Measurements from ENCODE around the gene BPIFB3.

The BPIFB3 gene

GRCh38 chr20:33016581-33017109 is 37.1 kb upstream of the BPIFB3 start:
- no peak for DNase-seq

- no peak for DNase-seq
Measured at GRCh38 chr20:33017542-33017941, 36.2 kb upstream of the BPIFB3 start.

- DNase-seq, result no peak
Measured at GRCh38 chr20:33018169-33018931, 35.4 kb upstream of the BPIFB3 start.

GRCh38 chr20:33019465-33020277 is 34.0 kb upstream of the BPIFB3 start:
- DNase-seq, result no peak

GRCh38 chr20:33020278-33021161 is 33.2 kb upstream of the BPIFB3 start:
- DNase-seq, result no peak

- no peak for DNase-seq
Measured at GRCh38 chr20:33021879-33022278, 31.8 kb upstream of the BPIFB3 start.

- no peak for DNase-seq
Measured at GRCh38 chr20:33022289-33022688, 31.4 kb upstream of the BPIFB3 start.

- no peak for DNase-seq
Measured at GRCh38 chr20:33022694-33023438, 30.8 kb upstream of the BPIFB3 start.

GRCh38 chr20:33023439-33024242 is 30.1 kb upstream of the BPIFB3 start:
- DNase-seq, result no peak

GRCh38 chr20:33024243-33024560 is 29.5 kb upstream of the BPIFB3 start:
- DNase-seq, result no peak

- no peak for DNase-seq
Measured at GRCh38 chr20:33024609-33025317, 28.9 kb upstream of the BPIFB3 start.

- DNase-seq, result no peak
Measured at GRCh38 chr20:33025318-33025876, 28.3 kb upstream of the BPIFB3 start.

- no peak for DNase-seq
Measured at GRCh38 chr20:33026072-33026778, 27.5 kb upstream of the BPIFB3 start.

GRCh38 chr20:33026779-33027759 is 26.6 kb upstream of the BPIFB3 start:
- DNase-seq, result no peak

GRCh38 chr20:33027769-33028751 is 25.6 kb upstream of the BPIFB3 start:
- no peak for DNase-seq

GRCh38 chr20:33028875-33029274 is 24.8 kb upstream of the BPIFB3 start:
- DNase-seq, result no peak

- no peak for DNase-seq
Measured at GRCh38 chr20:33030076-33030475, 23.6 kb upstream of the BPIFB3 start.
